HepG2 (cell line): ENCODE measurements around the gene MAN1B1. TPM values are rescaled to one million over a fixed set of nuclear protein-coding genes. Genes with fewer than 3 reads are reported as not detected.

Experiments
- ARID5B ChIP-seq: IDR thresholded peaks from 2 replicates; pipeline ENCODE4 v1.4.0; 2020; ENCODE audit warnings: mild to moderate bottlenecking, missing genetic modification reagents
- ATF6 ChIP-seq: sonication (generic); formaldehyde crosslinking; conservative IDR thresholded peaks from 2 replicates; pipeline ENCODE4 v1.4.0; 2020; ENCODE audit warnings: missing genetic modification reagents
- GFI1 ChIP-seq: sonication (generic); formaldehyde crosslinking; IDR thresholded peaks from 2 replicates; pipeline ENCODE4 v1.5.0; 2020; ENCODE audit warnings: missing genetic modification reagents, mild to moderate bottlenecking, borderline replicate concordance
- GTF2F1 ChIP-seq: fragments of 150-350 bp; IDR thresholded peaks from 2 replicates; pipeline ENCODE4 v1.6.1; 2014; ENCODE audit warnings: low read length
- IRF2 ChIP-seq: IDR thresholded peaks from 2 replicates; pipeline ENCODE4 v1.6.1; 2018; ENCODE audit warnings: missing genetic modification reagents, missing compliant biosample characterization
- MXI1 ChIP-seq: IDR thresholded peaks from 3 replicates; pipeline ENCODE4 v1.6.1; 2012; ENCODE audit warnings: low read depth, low read length, inconsistent platforms, borderline replicate concordance
- MYNN ChIP-seq: sonication (generic); formaldehyde crosslinking; IDR thresholded peaks from 2 replicates; pipeline ENCODE4 v1.4.0; 2020; ENCODE audit warnings: mild to moderate bottlenecking, low read depth, missing genetic modification reagents
- NFKB2 ChIP-seq: sonication (generic); formaldehyde crosslinking; IDR thresholded peaks from 2 replicates; pipeline ENCODE4 v1.4.0; 2020; ENCODE audit warnings: missing genetic modification reagents, borderline replicate concordance
- NR2F1 ChIP-seq, 2 experiments: fragments of 450-650 bp in 1 of 2; formaldehyde crosslinking in 1 of 2; IDR thresholded peaks; 2 replicates each; pipeline versions ENCODE4 v1.5.0 to v1.6.1; 2016 to 2020; ENCODE audit warnings: mild to moderate bottlenecking in 1 of 2, missing compliant biosample characterization in 1 of 2, missing genetic modification reagents in 1 of 2, moderate library complexity in 1 of 2
- NR2F6 ChIP-seq, 2 experiments: IDR thresholded peaks; 2 replicates each; pipeline ENCODE4 v1.6.1; 2016; ENCODE audit warnings: antibody characterized with exemption in 1 of 2, mild to moderate bottlenecking in 1 of 2
- PLSCR1 ChIP-seq: sonication (generic); formaldehyde crosslinking; IDR thresholded peaks from 2 replicates; pipeline ENCODE4 v1.5.0; 2020; ENCODE audit warnings: missing genetic modification reagents, mild to moderate bottlenecking, borderline replicate concordance
- REPIN1 ChIP-seq: sonication (generic); formaldehyde crosslinking; IDR thresholded peaks from 2 replicates; pipeline ENCODE4 v1.8.0; 2022; ENCODE audit warnings: missing genetic modification reagents, low read depth, mild to moderate bottlenecking, borderline replicate concordance
- RXRA ChIP-seq: sonication (generic); formaldehyde crosslinking; IDR thresholded peaks from 2 replicates; pipeline ENCODE4 v1.5.1; 2020; ENCODE audit warnings: missing genetic modification reagents
- THAP7 ChIP-seq: sonication (generic); formaldehyde crosslinking; IDR thresholded peaks from 2 replicates; pipeline ENCODE4 v1.8.1; 2023; ENCODE audit warnings: mild to moderate bottlenecking, missing genetic modification reagents
- ZMYM3 ChIP-seq: sonication (generic); formaldehyde crosslinking; IDR thresholded peaks from 2 replicates; pipeline ENCODE4 v1.5.1; 2020; ENCODE audit warnings: mild to moderate bottlenecking, missing genetic modification reagents
- ZNF326 ChIP-seq: sonication (generic); formaldehyde crosslinking; IDR thresholded peaks from 2 replicates; pipeline ENCODE4 v1.4.0; 2020; ENCODE audit warnings: missing genetic modification reagents, borderline replicate concordance
- ZNF44 ChIP-seq: sonication (generic); formaldehyde crosslinking; IDR thresholded peaks from 2 replicates; pipeline ENCODE4 v1.5.1; 2020; ENCODE audit warnings: mild to moderate bottlenecking, missing genetic modification reagents
- ZNF574 ChIP-seq: sonication (generic); formaldehyde crosslinking; IDR thresholded peaks from 2 replicates; pipeline ENCODE4 v1.4.0; 2020; ENCODE audit warnings: missing genetic modification reagents
- ZNF780A ChIP-seq: sonication (generic); formaldehyde crosslinking; IDR thresholded peaks from 2 replicates; pipeline ENCODE4 v1.8.0; 2022; ENCODE audit warnings: mild to moderate bottlenecking, missing genetic modification reagents, moderate library complexity
- polyA plus RNA-seq, 8 experiments: library from polyadenylated mRNA; depleted of rRNA in 3 of 8; stranded (reverse) in 7 of 8; unstranded in 1 of 8; fragments of >200 nt; fragmentation: Illumina TruSeq in 4 of 8; extraction: Trizol in 4 of 8; gene quantifications; 2 replicates each; pipeline versions ENCODE4 v1.2.1 to v1.2.3, GENCODE V29; 2011 to 2016; ENCODE audit warnings: low read depth in 4 of 8, missing spikeins in 1 of 8, mixed read lengths in 1 of 8; ENCODE audit not compliant: insufficient read depth in 1 of 8
- total RNA-seq, 5 experiments: library from RNA; depleted of rRNA; stranded (reverse); fragments of >200 nt; fragmentation: Illumina TruSeq; extraction: Trizol; gene quantifications; 2 replicates each; pipeline ENCODE4 v1.2.3, GENCODE V29; 2016; ENCODE audit warnings: low read depth in 1 of 5

The MAN1B1 gene
- total and polyA plus RNA-seq, 2 of the 13 experiments (the other 11 are each of a cell fraction or from before 2014, with no cell fraction given): 48.9 to 59.5 TPM

- TF ChIP-seq ATF6 (CRISPR knock-in tag): no peak
- no peak for TF ChIP-seq PLSCR1 (CRISPR knock-in tag)
- peak; percentile 53; the same call in 1 of the 3 replicates for TF ChIP-seq MXI1
- no peak for TF ChIP-seq RXRA
- 0 out of 2 replicates have a peak, but pooled peaks have one; percentile 9 for TF ChIP-seq ARID5B (CRISPR knock-in tag)
- no peak for TF ChIP-seq GFI1 (CRISPR knock-in tag)
- no peak for TF ChIP-seq NR2F6 (IDR thresholded peaks at IDR 0.05)
- TF ChIP-seq NR2F6 (CRISPR knock-in tag; IDR thresholded peaks at IDR 0.05): no peak
- no peak for TF ChIP-seq ZNF780A (CRISPR knock-in tag)
- 0 out of 2 replicates have a peak, but pooled peaks have one; percentile 12 for TF ChIP-seq ZNF574 (CRISPR knock-in tag)
- no peak for TF ChIP-seq ZNF44 (CRISPR knock-in tag)
- no peak for TF ChIP-seq MYNN
- TF ChIP-seq ZMYM3 (CRISPR knock-in tag): no peak
- no peak for TF ChIP-seq THAP7 (CRISPR knock-in tag)
- no peak for TF ChIP-seq NR2F1 (CRISPR knock-in tag; IDR thresholded peaks at IDR 0.05)
- TF ChIP-seq NFKB2: no peak
- TF ChIP-seq GTF2F1: no peak
- TF ChIP-seq REPIN1 (CRISPR knock-in tag): 0 out of 2 replicates have a peak, but pooled peaks have one; percentile 19
- no peak for TF ChIP-seq IRF2 (CRISPR knock-in tag)
- no peak for TF ChIP-seq ZNF326 (CRISPR knock-in tag)
Measured at GRCh38 chr9:137070201-137070905, 16.4 kb upstream of the MAN1B1 start, which contains the start of gene SAPCD2 (continued).
